HEK293 (cell line): Measurements from ENCODE around the gene PAGE2.

Experiments used
- CTCF ChIP-seq: fragments of 450-650 bp; formaldehyde crosslinking; IDR thresholded peaks from 2 replicates; pipeline ENCODE4 v1.5.1; 2016; ENCODE audit warnings: missing biosample characterization, missing genetic modification characterization
- PRDM10 ChIP-seq: fragments of 450-650 bp; formaldehyde crosslinking; IDR thresholded peaks from 2 replicates; pipeline ENCODE4 v1.5.1; 2016; ENCODE audit warnings: missing biosample characterization, missing genetic modification characterization
- SP2 ChIP-seq: fragments of 450-650 bp; formaldehyde crosslinking; IDR thresholded peaks from 2 replicates; pipeline ENCODE4 v1.5.1; 2016; ENCODE audit warnings: missing biosample characterization, missing genetic modification characterization
- TCF7L2 ChIP-seq: IDR thresholded peaks from 2 replicates; pipeline ENCODE4 v1.6.1; 2011; ENCODE audit warnings: low read depth, mild to moderate bottlenecking, inconsistent platforms, low read length, moderate library complexity, borderline replicate concordance
- ZBTB20 ChIP-seq: fragments of 450-650 bp; formaldehyde crosslinking; IDR thresholded peaks from 2 replicates; pipeline ENCODE4 v1.5.1; 2016; ENCODE audit warnings: missing biosample characterization, missing genetic modification characterization
- ZNF114 ChIP-seq: fragments of 450-650 bp; formaldehyde crosslinking; IDR thresholded peaks from 2 replicates; pipeline ENCODE4 v1.5.0; 2017; ENCODE audit warnings: missing biosample characterization, missing genetic modification characterization

- TF ChIP-seq ZBTB20 (tag by site-specific recombination) (no peak), ZNF114 (tag by site-specific recombination) (no peak), PRDM10 (tag by site-specific recombination) (no peak), CTCF (tag by site-specific recombination) (no peak), TCF7L2 (no peak), SP2 (no peak)
These were observed 16.5 kb upstream of the PAGE2 start for GRCh38 chrX:55072286-55072685.
